Suppressor macrophage (primary cell): ENCODE measurements around the gene FOXO1.

Experiments
- DNase-seq, 4 experiments: peaks; one replicate each; pipeline ENCODE4 v3.0.0-alpha.2; 2020 to 2022

The FOXO1 gene

GRCh38 chr13:40576369-40576768 is 90.1 kb downstream of the FOXO1 start:
- no peak for DNase-seq

DNA sequence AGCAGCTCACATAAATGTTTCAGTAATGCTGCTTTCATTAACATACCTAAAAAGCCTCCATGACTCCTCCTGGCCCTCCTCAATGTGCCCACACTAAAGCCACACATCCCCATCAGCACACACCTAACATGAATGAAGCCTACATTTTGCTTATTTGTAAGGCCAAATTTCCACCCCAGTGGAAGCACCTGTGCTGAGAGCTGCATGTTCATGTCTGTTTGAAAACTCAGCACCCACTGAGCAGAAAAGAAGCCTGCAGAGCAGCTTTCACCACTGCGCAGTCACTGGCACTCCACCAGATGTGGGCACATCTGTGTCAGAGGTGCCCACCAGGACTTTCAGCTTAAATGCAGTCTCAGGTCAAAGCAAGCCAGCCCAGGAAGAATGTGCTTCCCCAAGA is 93.5 kb downstream of the FOXO1 start:
- no peak for DNase-seq

DNA sequence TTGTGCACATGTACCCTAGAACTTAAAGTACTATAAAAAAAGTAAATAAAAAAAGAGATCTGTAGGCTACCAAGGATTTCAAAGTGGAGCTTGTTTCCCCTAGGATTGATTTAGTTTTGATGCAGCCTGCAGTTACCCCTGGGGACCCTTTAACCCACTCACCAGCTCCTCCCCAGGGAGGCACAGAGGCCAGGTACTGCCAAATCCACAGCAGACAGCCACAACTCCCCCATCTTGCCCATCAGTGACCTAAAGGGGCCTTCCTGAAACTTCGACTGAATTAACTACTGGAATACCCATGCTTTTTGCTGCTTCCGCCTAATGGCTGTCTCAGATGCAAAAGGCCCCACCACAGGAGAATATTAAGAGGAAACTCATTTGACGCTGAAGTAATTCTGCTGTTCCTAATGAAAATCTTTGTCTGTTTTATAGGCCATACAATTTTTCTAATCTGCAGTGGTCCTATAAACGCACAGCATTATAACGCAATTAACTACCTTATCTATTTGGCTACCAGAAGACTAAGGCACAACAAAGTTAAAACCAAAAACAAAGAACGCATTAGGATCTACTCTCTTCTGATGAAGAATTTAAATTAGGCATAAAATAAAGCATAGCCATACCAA is 95.0 kb downstream of the FOXO1 start:
- no peak for DNase-seq

- DNase-seq, result no peak
Measured at GRCh38 chr13:40570930-40571329, 95.5 kb downstream of the FOXO1 start.

DNA sequence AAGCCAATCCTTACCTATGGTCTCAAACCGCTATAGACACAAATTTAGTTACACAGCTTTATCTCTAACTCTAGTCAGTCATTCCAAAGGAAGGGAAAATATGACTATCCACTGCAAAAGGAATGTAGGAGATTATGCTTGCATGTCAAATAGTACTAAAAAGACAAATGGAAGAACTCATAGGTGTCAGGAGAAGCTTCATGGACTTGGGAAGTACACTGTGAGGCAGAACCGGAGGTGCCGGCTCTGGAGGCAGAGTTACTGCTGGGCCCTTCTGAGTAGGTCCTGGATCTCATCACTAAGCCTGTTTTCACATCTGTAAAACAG is 97.5 kb downstream of the FOXO1 start:
- no peak for DNase-seq

GRCh38 chr13:40568246-40569023 is 98.0 kb downstream of the FOXO1 start:
- DNase-seq, result no peak

DNA sequence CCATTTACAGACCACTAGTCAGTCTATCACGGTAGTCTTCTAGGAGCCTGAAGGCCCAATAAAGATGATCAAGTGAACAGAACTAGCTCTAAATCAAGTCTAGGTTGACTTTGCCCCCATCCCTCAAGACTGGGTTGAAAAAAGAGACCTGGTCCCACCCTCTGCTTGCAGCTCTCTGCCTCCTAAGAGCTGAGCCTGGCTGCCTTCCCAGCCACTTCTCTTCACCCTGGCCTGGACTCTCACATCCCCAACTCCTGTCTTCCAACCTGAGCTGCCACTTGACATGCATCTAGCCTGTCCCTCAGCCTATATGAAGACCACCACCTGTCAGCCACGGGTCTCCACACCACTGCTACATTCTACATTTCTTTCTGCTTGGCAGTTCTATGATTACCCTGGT is 99.6 kb downstream of the FOXO1 start:
- no peak for DNase-seq

DNA sequence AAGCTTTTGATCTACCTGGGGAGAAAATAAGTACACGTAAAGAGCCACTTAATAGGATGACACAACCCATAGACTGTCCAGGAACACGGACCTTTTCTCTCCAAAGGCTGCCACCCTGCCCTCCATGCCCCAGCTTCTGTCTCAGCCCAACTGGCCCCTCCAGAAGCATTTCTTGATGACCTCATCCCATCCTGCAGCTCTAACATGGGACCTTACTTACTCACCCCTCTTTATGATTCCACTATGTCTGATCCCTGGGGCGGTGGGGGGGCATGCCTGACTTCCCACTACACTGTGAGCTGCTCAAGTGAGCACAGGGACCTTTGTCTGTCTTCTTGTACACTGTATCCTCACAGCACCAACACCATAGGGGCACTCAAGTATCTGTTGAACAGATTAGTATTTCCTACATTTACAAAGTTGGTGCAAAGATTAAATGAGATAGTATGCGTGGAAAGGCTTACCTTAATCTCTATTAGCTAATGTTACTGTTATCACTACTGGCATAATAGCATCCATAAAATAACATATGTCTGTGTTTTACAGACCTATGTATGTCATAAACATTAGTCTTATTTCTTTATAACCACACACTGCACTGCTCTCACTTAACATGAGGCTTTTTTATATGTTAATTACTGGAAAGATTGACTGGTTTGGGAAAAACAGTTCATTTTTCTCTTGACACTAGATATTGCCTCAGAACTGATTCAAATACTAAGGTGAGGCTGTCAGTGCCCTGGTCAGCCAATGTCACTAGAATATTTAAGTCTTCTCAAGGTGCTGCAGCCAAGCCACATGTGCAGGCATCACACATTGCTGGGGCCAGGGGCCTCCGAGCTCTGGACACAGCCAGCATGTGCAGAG is 100.9 kb downstream of the FOXO1 start:
- no peak for DNase-seq

DNA sequence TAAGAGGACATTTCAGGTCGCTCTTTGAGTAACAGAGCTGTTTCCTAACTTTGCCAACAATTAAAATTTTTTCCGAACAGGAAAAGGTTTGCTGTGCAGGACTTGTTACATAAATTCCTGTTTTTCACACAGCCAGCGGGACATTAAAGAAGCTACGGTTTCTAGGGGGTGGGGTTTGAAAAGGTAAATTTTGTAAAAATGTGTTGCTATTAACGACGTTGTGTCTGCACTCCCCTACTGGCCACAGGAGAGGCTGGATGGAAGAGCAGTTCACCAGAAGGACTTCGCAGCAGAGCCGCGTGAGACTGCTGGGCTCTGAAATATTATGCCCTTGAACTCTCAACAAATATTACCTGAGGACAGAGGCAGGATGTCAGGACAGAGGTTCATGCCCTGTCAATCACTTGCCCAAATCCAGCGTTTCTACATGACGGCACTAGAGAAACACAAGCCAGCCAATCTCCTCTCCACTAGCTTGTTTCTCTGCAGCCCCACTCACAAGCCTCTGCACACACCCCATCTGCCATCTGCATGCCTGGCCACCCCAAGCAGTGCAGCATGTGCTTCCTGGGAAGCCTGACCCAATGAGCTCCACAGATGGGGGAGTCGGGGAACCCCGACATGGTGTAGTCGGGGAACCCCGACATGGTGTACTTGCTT is 102.0 kb downstream of the FOXO1 start:
- DNase-seq, result peak in 1 of 4 experiments; percentile 9

DNA sequence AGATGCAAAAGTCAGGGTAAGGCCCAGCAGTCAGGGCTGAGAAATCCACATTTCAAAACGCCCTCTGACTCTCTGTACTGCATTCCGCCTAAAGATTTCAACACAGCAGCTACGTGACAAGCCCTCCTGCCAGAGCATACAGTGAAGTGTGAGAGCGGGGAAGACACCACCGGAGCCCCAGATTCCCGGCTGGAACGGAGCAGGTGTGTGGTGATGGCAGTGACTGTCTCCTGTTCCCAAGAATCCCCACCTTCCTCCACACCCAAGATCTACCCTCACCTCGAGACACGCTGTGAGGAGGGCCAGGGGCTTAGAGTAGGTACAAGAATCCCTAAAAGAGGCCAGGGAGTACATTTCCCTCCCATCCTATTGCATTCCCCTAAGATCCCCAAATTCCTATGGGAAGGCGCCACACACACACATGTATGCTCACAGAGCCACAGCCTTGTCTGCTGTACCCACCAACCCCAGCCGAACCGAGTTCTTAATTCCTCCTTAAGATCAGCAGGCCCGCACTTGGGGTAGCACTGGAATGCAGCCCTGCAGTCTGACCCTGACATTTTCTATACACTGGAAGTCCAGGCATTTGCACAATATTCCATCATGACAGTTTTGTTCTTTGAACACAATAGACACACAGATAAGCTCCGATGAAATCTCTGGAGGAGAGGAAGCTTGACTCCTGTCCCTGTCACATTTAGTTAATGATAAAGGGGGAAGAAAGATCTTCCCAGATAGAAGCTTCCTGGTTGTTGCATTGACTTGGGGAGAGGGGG is 102.9 kb downstream of the FOXO1 start:
- peak; percentile 23 to 56 (median 33) for DNase-seq

GRCh38 chr13:40562975-40563349 is 103.5 kb downstream of the FOXO1 start:
- peak in 1 of 4 experiments; percentile 39 for DNase-seq

- DNase-seq, result no peak
Measured at GRCh38 chr13:40559915-40560314, 106.5 kb downstream of the FOXO1 start.

DNA sequence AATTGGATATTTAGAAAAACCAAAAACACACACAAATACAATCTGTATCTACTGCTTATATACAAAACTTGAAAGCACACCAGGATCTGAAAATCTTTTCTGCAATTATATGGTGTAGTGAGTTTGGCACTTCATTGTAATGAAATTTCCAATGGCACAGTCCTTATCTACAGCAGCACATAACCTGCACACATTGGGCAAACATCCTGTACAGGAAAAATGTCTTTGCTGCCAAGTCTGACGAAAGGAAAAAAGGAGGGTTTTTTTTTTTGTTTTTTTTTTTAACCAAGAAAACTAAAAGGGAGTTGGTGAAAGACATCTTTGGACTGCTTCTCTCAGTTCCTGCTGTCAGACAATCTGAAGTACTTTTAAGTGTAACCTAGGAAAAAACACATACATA is 107.8 kb downstream of the FOXO1 start:
- DNase-seq, result no peak

DNA sequence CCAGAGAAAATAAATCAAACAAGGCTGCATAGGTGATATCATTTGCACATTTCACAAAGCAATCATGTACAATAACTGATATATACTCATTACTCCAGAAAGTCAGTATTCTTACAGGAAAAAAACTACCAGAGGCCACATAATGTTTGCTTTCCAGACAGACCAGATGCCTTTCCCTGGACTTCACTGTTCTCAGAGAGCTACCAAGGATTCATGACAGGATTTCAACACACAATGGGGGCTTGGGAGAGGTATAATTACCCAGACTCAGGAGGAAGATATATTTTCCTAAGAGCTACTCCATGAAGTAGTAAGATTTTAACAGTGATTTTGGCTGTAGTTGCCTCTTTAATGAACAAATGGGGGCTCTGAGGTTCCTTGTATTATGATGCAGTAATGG is 110.0 kb downstream of the FOXO1 start:
- DNase-seq, result no peak

- DNase-seq, result no peak
Measured at GRCh38 chr13:40553356-40553755, 113.1 kb downstream of the FOXO1 start.

GRCh38 chr13:40552895-40553294 is 113.5 kb downstream of the FOXO1 start:
- no peak for DNase-seq

DNA sequence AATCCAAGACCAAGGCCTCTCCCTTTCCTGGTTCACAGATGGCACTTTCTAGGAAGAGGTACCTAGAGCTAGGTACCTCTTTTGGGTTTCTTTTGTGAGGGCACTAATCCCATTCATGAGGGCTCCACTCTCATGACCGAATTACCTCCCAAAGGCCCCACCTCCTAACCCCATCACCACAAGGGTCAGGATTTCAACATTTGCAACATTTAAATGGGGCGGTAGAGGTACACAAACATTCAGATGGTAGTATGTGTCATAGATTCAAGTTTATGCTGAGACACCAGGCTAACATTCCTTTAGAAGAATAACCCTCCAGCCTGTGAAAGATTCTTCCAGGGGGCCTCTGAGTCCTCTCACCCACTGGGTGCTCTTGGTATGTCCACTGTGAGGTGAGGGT is 116.3 kb downstream of the FOXO1 start:
- DNase-seq, result no peak

GRCh38 chr13:40549500-40550094 is 116.8 kb downstream of the FOXO1 start:
- no peak for DNase-seq

- DNase-seq, result no peak
Measured at GRCh38 chr13:40547591-40548315, 118.7 kb downstream of the FOXO1 start.

DNA sequence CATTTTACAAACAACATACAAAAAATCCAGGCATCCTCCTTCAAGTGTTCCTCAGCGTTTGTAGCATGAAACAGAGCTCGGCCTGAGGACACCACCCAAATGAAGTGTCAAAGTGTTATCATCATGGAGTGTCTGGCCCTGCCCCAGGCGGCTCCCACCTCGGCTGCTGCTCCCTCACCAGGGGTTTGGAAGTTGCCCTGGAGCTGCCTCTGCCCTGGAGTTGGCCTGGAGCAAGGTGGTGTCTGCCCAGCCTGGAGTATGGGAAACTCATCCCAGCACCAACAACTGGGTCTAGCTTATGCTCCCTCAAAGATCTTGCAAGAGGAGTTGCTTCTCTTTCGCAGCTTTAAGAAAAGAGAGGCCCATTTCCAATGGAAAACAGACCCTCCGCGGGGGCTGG is 120.4 kb downstream of the FOXO1 start:
- DNase-seq, result no peak
